CD4-positive, alpha-beta T cell (primary cell): Measurements from ENCODE around the gene CEP112. TPM values are rescaled to one million over a fixed set of nuclear protein-coding genes. Genes with fewer than 3 reads are reported as not detected.

Experiments used
- ATAC-seq: fragments of 200-7000 bp; cut with Tn5 transposase; one replicate; pipeline ENCODE4 v1.10.0; 2022; ENCODE audit warnings: mild to moderate bottlenecking; ENCODE audit not compliant: poor library complexity
- CTCF ChIA-PET: fragments of 350-600 bp; sonication (Branson Sonifier 250); formaldehyde crosslinking; loops from one replicate; lab custom pipeline; 2021; ENCODE audit warnings: antibody characterized with exemption, inconsistent platforms; lab: Charles Lee
- POLR2A ChIA-PET: fragments of 350-600 bp; sonication (Branson Sonifier 250); formaldehyde crosslinking; loops from one replicate; lab custom pipeline; 2021; ENCODE audit warnings: antibody characterized with exemption, inconsistent platforms; lab: Charles Lee
- DNase-seq, 14 experiments: peaks; one replicate each; pipeline ENCODE4 v3.0.0-alpha.2; 2013 to 2020; ENCODE audit warnings: mixed read lengths in 2 of 14
- H3K27ac ChIP-seq, 2 donors: one replicate each; pipeline versions ENCODE4 v1.5.1 to v1.7.0; 2013; ENCODE audit warnings: low read length in 2 of 2, low read depth in 1 of 2, mild to moderate bottlenecking in 1 of 2
- H3K27me3 ChIP-seq, 2 experiments: 1 replicate in 1 of 2; 2 replicates in 1 of 2; pipeline versions ENCODE4 v1.6.1 to v1.7.0; 2013; ENCODE audit warnings: low read length in 2 of 2, control low read depth in 1 of 2, mild to moderate bottlenecking in 1 of 2, moderate library complexity in 1 of 2; ENCODE audit not compliant: insufficient read depth in 2 of 2, control insufficient read depth in 1 of 2
- H3K36me3 ChIP-seq: one replicate; pipeline ENCODE4 v1.6.1; 2013; ENCODE audit warnings: low read length, control low read depth; ENCODE audit not compliant: insufficient read depth
- H3K4me1 ChIP-seq: one replicate; pipeline ENCODE4 v1.6.1; 2013; ENCODE audit warnings: low read length, control low read depth; ENCODE audit not compliant: insufficient read depth
- H3K4me3 ChIP-seq: one replicate; pipeline ENCODE4 v1.5.1; 2013; ENCODE audit warnings: mild to moderate bottlenecking, low read length, moderate library complexity
- H3K9me3 ChIP-seq, 2 experiments: 1 replicate in 1 of 2; 2 replicates in 1 of 2; pipeline versions ENCODE4 v1.6.1 to v1.7.0; 2013; ENCODE audit warnings: low read length in 2 of 2, mild to moderate bottlenecking in 2 of 2, control low read depth in 1 of 2, moderate library complexity in 1 of 2; ENCODE audit not compliant: control insufficient read depth in 1 of 2, insufficient read depth in 1 of 2
- H3K27ac Mint-ChIP-seq: one replicate; pipeline ENCODE4 v1.8.0; 2020; ENCODE audit warnings: mixed read lengths
- H3K27me3 Mint-ChIP-seq: one replicate; pipeline ENCODE4 v1.8.0; 2021; ENCODE audit warnings: mixed read lengths
- H3K36me3 Mint-ChIP-seq: one replicate; pipeline ENCODE4 v1.8.0; 2021; ENCODE audit warnings: low read depth, mixed read lengths
- H3K4me1 Mint-ChIP-seq: one replicate; pipeline ENCODE4 v1.8.0; 2021; ENCODE audit warnings: low read depth, mixed read lengths
- H3K4me3 Mint-ChIP-seq: one replicate; pipeline ENCODE4 v1.8.0; 2020; ENCODE audit warnings: mild to moderate bottlenecking, mixed read lengths
- H3K9me3 Mint-ChIP-seq: one replicate; pipeline ENCODE4 v1.8.0; 2020; ENCODE audit warnings: mixed read lengths
- CTCF ChIP-seq: fragments of 200-600 bp; IDR thresholded peaks from one replicate; pipeline ENCODE4 v1.8.0; 2022; ENCODE audit warnings: antibody characterized with exemption, mild to moderate bottlenecking
- intact Hi-C, 2 experiments: fragments of 100-400 bp; cut with DNase I in 1 of 2; cut with micrococcal nuclease in 1 of 2; formaldehyde crosslinking; loops; one replicate each; pipeline versions ENCODE4 v1.15.1 to v1.9.0; 2023 to 2025; cut with DNase I, micrococcal nuclease
- total RNA-seq, 174 experiments: library from RNA in 2 of 174; stranded (reverse) in 2 of 174; gene quantifications; one replicate each; pipeline ENCODE4 v1.2.3 and lab custom pipeline; 2021 to 2026

Gene CEP112
- total RNA-seq, 2 experiments from 2014 or later = 1.6 to 2.2 TPM

GRCh38 chr17:65990593-65990992, 201.3 kb downstream of the CEP112 start:
- ChIA-PET CTCF (no interaction called here), POLR2A (no interaction called here)
- ATAC-seq = no peak
- no peak overlapping the region for H3K27ac ChIP-seq
- no peak overlapping the region for H3K4me3 Mint-ChIP-seq
- intact Hi-C loops = no loop called here
- H3K27me3 Mint-ChIP-seq = no peaks in the 10 kb centered on the region
- H3K9me3 Mint-ChIP-seq = peaks cover 8% of the 10 kb centered on the region
- no peak for TF ChIP-seq CTCF
- no peaks in the 10 kb centered on the region for H3K4me1 Mint-ChIP-seq
- DNase-seq = no peak
- H3K4me3 ChIP-seq = no peak overlapping the region
- no peaks in the 10 kb centered on the region for H3K36me3 Mint-ChIP-seq
- H3K27me3 ChIP-seq = no peaks in the 10 kb centered on the region
- no peaks in the 10 kb centered on the region for H3K36me3 ChIP-seq
- H3K27ac Mint-ChIP-seq = no peak overlapping the region
- no peaks in the 10 kb centered on the region for H3K4me1 ChIP-seq
- peaks cover 11 to 14% of the 10 kb centered on the region in 2 experiments for H3K9me3 ChIP-seq

DNA sequence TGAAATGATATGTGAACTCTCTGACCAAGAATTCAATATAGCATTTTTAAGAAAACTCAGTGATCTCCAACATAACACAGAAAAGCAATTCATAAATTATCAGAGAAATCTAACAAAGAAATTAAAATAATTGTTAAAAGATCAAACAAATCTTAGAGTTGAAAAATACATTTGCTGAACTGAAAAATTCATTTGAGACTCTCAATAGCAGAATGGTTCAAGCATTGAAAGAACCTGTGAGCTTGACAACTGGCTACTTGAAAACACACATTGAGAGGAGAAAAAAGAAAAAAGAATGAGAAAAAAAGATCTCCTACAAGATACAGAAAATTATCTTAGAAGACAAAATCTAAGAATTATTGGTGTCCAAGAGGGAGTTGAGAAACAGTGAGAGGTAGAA, 203.5 kb downstream of the CEP112 start:
- Histone ChIP-seq H3K27me3 (no peaks in the 10 kb centered on the region), H3K4me3 (no peak overlapping the region), H3K36me3 (no peaks in the 10 kb centered on the region), H3K9me3 (peaks cover 11 to 14% of the 10 kb centered on the region in 2 experiments), H3K4me1 (no peaks in the 10 kb centered on the region), H3K27ac (no peak overlapping the region)
- H3K36me3 Mint-ChIP-seq = no peaks in the 10 kb centered on the region
- intact Hi-C loops = loop anchor here in 1 of 2 experiments (10.0 kb wide), 1 partner anchor 694 kb away; no protein-coding TSS in a partner anchor
- no peaks in the 10 kb centered on the region for H3K4me1 Mint-ChIP-seq
- H3K27ac Mint-ChIP-seq = no peak overlapping the region
- CTCF ChIA-PET = no interaction called here
- peaks cover 8% of the 10 kb centered on the region for H3K9me3 Mint-ChIP-seq
- H3K4me3 Mint-ChIP-seq = no peak overlapping the region
- no peak for TF ChIP-seq CTCF
- DNase-seq (no peak), ATAC-seq (no peak)
- H3K27me3 Mint-ChIP-seq = no peaks in the 10 kb centered on the region
- POLR2A ChIA-PET = no interaction called here

DNA sequence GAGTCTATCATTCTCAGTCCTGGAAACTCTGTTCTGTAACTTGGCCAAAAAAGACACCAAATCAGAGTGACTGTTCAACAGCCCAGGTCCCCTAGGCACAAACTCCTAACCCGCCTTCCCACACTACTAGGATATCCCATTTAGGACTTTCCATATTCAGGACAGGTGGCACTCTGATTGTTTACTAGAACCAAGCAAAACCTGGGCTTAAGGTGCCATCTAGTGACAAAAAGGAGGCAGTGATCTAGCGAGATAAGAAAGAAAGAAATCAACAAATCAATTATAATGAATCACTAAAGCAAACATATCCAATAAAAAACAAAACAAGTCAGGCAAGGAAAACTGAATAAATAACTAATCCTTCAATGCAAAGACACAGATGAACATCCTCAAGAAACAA, 203.9 kb downstream of the CEP112 start:
- Mint-ChIP-seq H3K9me3 (peaks cover 8% of the 10 kb centered on the region), H3K27ac (no peak overlapping the region), H3K36me3 (no peaks in the 10 kb centered on the region), H3K4me3 (no peak overlapping the region), H3K27me3 (no peaks in the 10 kb centered on the region), H3K4me1 (no peaks in the 10 kb centered on the region)
- intact Hi-C loops = loop anchor here in 1 of 2 experiments (10.0 kb wide), 1 partner anchor 693 kb away; no protein-coding TSS in a partner anchor
- ChIA-PET CTCF (no interaction called here), POLR2A (no interaction called here)
- no peak for TF ChIP-seq CTCF
- H3K4me1 ChIP-seq = no peaks in the 10 kb centered on the region
- no peaks in the 10 kb centered on the region for H3K27me3 ChIP-seq
- H3K27ac ChIP-seq = no peak overlapping the region
- peaks cover 11 to 14% of the 10 kb centered on the region in 2 experiments for H3K9me3 ChIP-seq
- H3K4me3 ChIP-seq = no peak overlapping the region
- DNase-seq (peak in 3 of 14 experiments; percentile 1 to 17 (median 12)), ATAC-seq (no peak)
- H3K36me3 ChIP-seq = no peaks in the 10 kb centered on the region
